MM.1S (cell line): Measurements from ENCODE around the gene LRRK1.

Experiments used
- CTCF ChIP-seq: fragments of 300-600 bp; sonication (generic); IDR thresholded peaks from 2 replicates; pipeline ENCODE4 v1.5.1; 2016; ENCODE audit warnings: antibody characterized with exemption, low read length, mixed read lengths
- EZH2 ChIP-seq: fragments of 300-600 bp; sonication (generic); optimal IDR thresholded peaks from 2 replicates; pipeline ENCODE3; 2017; ENCODE audit warnings: low read depth, mild to moderate bottlenecking, antibody characterized with exemption, low read length, mixed read lengths
- EZH2phosphoT487 ChIP-seq: fragments of 300-600 bp; sonication (generic); IDR thresholded peaks from 2 replicates; pipeline ENCODE4 v1.6.1; 2018; ENCODE audit warnings: antibody characterized with exemption, low read length

- TF ChIP-seq CTCF, result no peak
- TF ChIP-seq EZH2phosphoT487, result no peak
- TF ChIP-seq EZH2, result no peak
Observed at GRCh38 chr15:100930306-100930848, 11.2 kb downstream of the LRRK1 start.
